Loucy (cell line): ENCODE measurements around the gene KARS1.

ENCODE experiments used
- H2AFZ ChIP-seq: fragments of 200-600 bp; sonication (generic); 2 replicates; pipeline ENCODE4 v1.6.0; 2016; ENCODE audit warnings: antibody characterized with exemption, mild to moderate bottlenecking, low read length, moderate library complexity
- H3F3A ChIP-seq: fragments of 200-600 bp; 2 replicates; pipeline ENCODE4 v1.6.0; 2016; ENCODE audit warnings: antibody characterized with exemption, low read depth, mild to moderate bottlenecking
- H3K27me3 ChIP-seq: fragments of 200-600 bp; sonication (generic); 2 replicates; pipeline ENCODE4 v1.6.1; 2014; ENCODE audit warnings: low read length, mild to moderate bottlenecking; ENCODE audit not compliant: insufficient read depth, poor library complexity, severe bottlenecking
- H3K36me3 ChIP-seq: fragments of 200-600 bp; sonication (generic); 2 replicates; pipeline ENCODE4 v1.6.1; 2016; ENCODE audit warnings: low read length; ENCODE audit not compliant: insufficient read depth
- H3K4me1 ChIP-seq: fragments of 200-600 bp; sonication (generic); 2 replicates; pipeline ENCODE4 v1.5.1; 2014; ENCODE audit warnings: low read length, mild to moderate bottlenecking; ENCODE audit not compliant: insufficient read depth, poor library complexity, severe bottlenecking
- H3K4me2 ChIP-seq: fragments of 200-600 bp; sonication (generic); 2 replicates; pipeline ENCODE4 v1.6.0; 2014; ENCODE audit warnings: antibody characterized with exemption, low read length, low read depth, mild to moderate bottlenecking; ENCODE audit not compliant: poor library complexity, severe bottlenecking
- H3K4me3 ChIP-seq: fragments of 200-600 bp; sonication (generic); 2 replicates; pipeline ENCODE4 v1.5.1; 2014; ENCODE audit warnings: low read length, mild to moderate bottlenecking, mixed read lengths; ENCODE audit not compliant: poor library complexity, severe bottlenecking
- H3K79me2 ChIP-seq: fragments of 200-600 bp; sonication (generic); 2 replicates; pipeline ENCODE4 v1.6.1; 2014; ENCODE audit warnings: low read length; ENCODE audit not compliant: insufficient read depth
- H3K9ac ChIP-seq: fragments of 200-600 bp; sonication (generic); 2 replicates; pipeline ENCODE4 v1.6.0; 2014; ENCODE audit warnings: mild to moderate bottlenecking, low read depth, low read length, moderate library complexity; ENCODE audit not compliant: poor library complexity, severe bottlenecking
- H3K9me2 ChIP-seq: fragments of 200-600 bp; sonication (generic); replicated peaks from 2 replicates; pipeline ENCODE4 v1.6.1; 2016; ENCODE audit warnings: low read depth, low read length, mixed read lengths
- H3K9me3 ChIP-seq: fragments of 200-600 bp; sonication (generic); 2 replicates; pipeline ENCODE4 v1.6.1; 2014; ENCODE audit warnings: mild to moderate bottlenecking, antibody characterized with exemption, low read length, low read depth; ENCODE audit not compliant: insufficient read depth
- H4K20me1 ChIP-seq: fragments of 200-600 bp; sonication (generic); 2 replicates; pipeline ENCODE4 v1.6.0; 2014; ENCODE audit warnings: antibody characterized with exemption, low read length, mild to moderate bottlenecking; ENCODE audit not compliant: insufficient read depth, poor library complexity, severe bottlenecking
- CTCF ChIP-seq: fragments of 200-600 bp; sonication (generic); conservative IDR thresholded peaks from 2 replicates; pipeline ENCODE4 v1.5.1; 2014; ENCODE audit warnings: mild to moderate bottlenecking, antibody characterized with exemption, low read length
- EZH2phosphoT487 ChIP-seq: fragments of 200-600 bp; IDR thresholded peaks from 2 replicates; pipeline ENCODE4 v1.6.1; 2018; ENCODE audit warnings: antibody characterized with exemption, mild to moderate bottlenecking, moderate library complexity, borderline replicate concordance

The KARS1 gene

GRCh38 chr16:75667503-75667902 is 20.0 kb upstream of the KARS1 start:
- Histone ChIP-seq H3K4me3 (no peak overlapping the region), H3K4me1 (no peaks in the 10 kb centered on the region), H2AFZ (no peak overlapping the region), H3K9me3 (no peaks in the 10 kb centered on the region), H3K4me2 (no peak overlapping the region), H3K79me2 (no peaks in the 10 kb centered on the region), H3K36me3 (no peaks in the 10 kb centered on the region), H3K9ac (no peak overlapping the region), H4K20me1 (no peaks in the 10 kb centered on the region), H3K9me2 (no peaks in the 10 kb centered on the region), H3F3A (no peaks in the 10 kb centered on the region), H3K27me3 (no peaks in the 10 kb centered on the region)
- TF ChIP-seq CTCF (no peak), EZH2phosphoT487 (no peak)

- no peak for TF ChIP-seq CTCF
- no peak for TF ChIP-seq EZH2phosphoT487
- no peaks in the 10 kb centered on the region for H3F3A ChIP-seq
- H3K36me3 ChIP-seq = peaks cover 38% of the 10 kb centered on the region; the same call in 1 of the 2 replicates
- no peak overlapping the region for H3K4me3 ChIP-seq
- no peak overlapping the region for H3K4me2 ChIP-seq
- H3K9me3 ChIP-seq = no peaks in the 10 kb centered on the region
- no peak overlapping the region for H2AFZ ChIP-seq
- no peaks in the 10 kb centered on the region for H3K27me3 ChIP-seq
- H3K4me1 ChIP-seq = no peaks in the 10 kb centered on the region
- no peaks in the 10 kb centered on the region; the same call in 1 of the 2 replicates for H3K79me2 ChIP-seq
- peaks cover 3% of the 10 kb centered on the region for H4K20me1 ChIP-seq
- H3K9me2 ChIP-seq = no peaks in the 10 kb centered on the region
- no peak overlapping the region for H3K9ac ChIP-seq
Observed at GRCh38 chr16:75660726-75661302, 13.3 kb upstream of the KARS1 start.

- Histone ChIP-seq H3K4me1 (no peaks in the 10 kb centered on the region), H2AFZ (no peak overlapping the region), H3K9me3 (no peaks in the 10 kb centered on the region), H3K9me2 (no peaks in the 10 kb centered on the region), H3K4me2 (no peak overlapping the region), H3F3A (no peaks in the 10 kb centered on the region), H3K9ac (no peak overlapping the region), H3K36me3 (peaks cover 43% of the 10 kb centered on the region; the same call in 1 of the 2 replicates), H3K4me3 (no peak overlapping the region), H3K79me2 (peaks cover 3% of the 10 kb centered on the region), H4K20me1 (peaks cover 7% of the 10 kb centered on the region), H3K27me3 (no peaks in the 10 kb centered on the region)
- TF ChIP-seq CTCF = no peak
Observed at GRCh38 chr16:75660321-75660720, 12.9 kb upstream of the KARS1 start.
